ENCODE data around the gene GRM8. TPM values are rescaled to one million over a fixed set of nuclear protein-coding genes. Genes with fewer than 3 reads are reported as not detected.

GRM8 gene
- 1 to 10 TPM in 1 of 6 donors, under 1 TPM in 5; 0.41 to 1.2 (median 0.90) TPM for total RNA-seq
- under 1 TPM; 0.11 to 0.89 TPM for polyA plus RNA-seq

- ATAC-seq, result peak; percentile 62 to 70 (median 68)
- no peaks in the 10 kb centered on the region for H3K9me3 ChIP-seq
- intact Hi-C loops (cut with DNase I), result loop anchor here in 1 of 3 donors (10.0 kb wide), 1 partner anchor 448 kb away; no protein-coding TSS in a partner anchor
- H3K36me3 ChIP-seq, result no peaks in the 10 kb centered on the region
- peaks cover 0 to 5% (median 5%) of the 10 kb centered on the region in 3 donors for H3K4me1 ChIP-seq
- H3K27ac ChIP-seq, result peak within 1 kb of the TSS in 2 of 4 donors; percentile 9 to 26
- peak within 1 kb of the TSS; percentile 46 to 66 (median 52) for H3K4me3 ChIP-seq
- no peak for TF ChIP-seq CTCF (IDR thresholded peaks at IDR 0.05)
- FAIRE-seq, result no peak
- peak; percentile 16 to 81 (median 44) for DNase-seq
- H3K27me3 ChIP-seq, result no peaks in the 10 kb centered on the region
- WGBS, 2 donors, result 0% methylated on average over 51 to 62 of the region's 62 CpGs
These were observed at the start of gene GRM8 for GRCh38 chr7:127252778-127253280. TSS of gene GRM8 (minus strand) at chr7:127252941.

- TF ChIP-seq CTCF (IDR thresholded peaks at IDR 0.05), result no peak
- intact Hi-C loops (cut with DNase I), result no loop called here
- H3K4me1 ChIP-seq, result no peaks in the 10 kb centered on the region
- no peaks in the 10 kb centered on the region for H3K36me3 ChIP-seq
- H3K4me3 ChIP-seq, result no peak overlapping the region
- WGBS, 2 donors, result 86 to 88% methylated on average over 1 of the region's 1 CpG
- DNase-seq (no peak), ATAC-seq (no peak), FAIRE-seq (no peak)
- H3K9me3 ChIP-seq, result no peaks in the 10 kb centered on the region
- no peak overlapping the region for H3K27ac ChIP-seq
- H3K27me3 ChIP-seq, result no peaks in the 10 kb centered on the region
These were observed 38.1 kb upstream of the GRM8 start for GRCh38 chr7:127290801-127291361.

GRCh38 chr7:127290116-127290655 lies 37.4 kb upstream of the GRM8 start:
- no peak for FAIRE-seq
- no peaks in the 10 kb centered on the region for H3K27me3 ChIP-seq
- no peak overlapping the region for H3K27ac ChIP-seq
- no peak overlapping the region for H3K4me3 ChIP-seq
- intact Hi-C loops (cut with DNase I), result no loop called here
- H3K36me3 ChIP-seq, result no peaks in the 10 kb centered on the region
- DNase-seq, result no peak
- no peak for ATAC-seq
- no peak for TF ChIP-seq CTCF (IDR thresholded peaks at IDR 0.05)
- WGBS, 2 donors, result 82 to 92% methylated on average over 5 of the region's 5 CpGs
- H3K4me1 ChIP-seq, result no peaks in the 10 kb centered on the region
- no peaks in the 10 kb centered on the region for H3K9me3 ChIP-seq

GRCh38 chr7:127287133-127287532 lies 34.4 kb upstream of the GRM8 start:
- Histone ChIP-seq H3K27me3 (no peaks in the 10 kb centered on the region), H3K36me3 (no peaks in the 10 kb centered on the region), H3K27ac (no peak overlapping the region), H3K9me3 (no peaks in the 10 kb centered on the region), H3K4me3 (no peak overlapping the region), H3K4me1 (no peaks in the 10 kb centered on the region)
- no peak for TF ChIP-seq CTCF (IDR thresholded peaks at IDR 0.05)
- no peak for DNase-seq
- FAIRE-seq, result no peak
- intact Hi-C loops (cut with DNase I), result no loop called here
- ATAC-seq, result no peak
- WGBS, 2 donors, result 73 to 74% methylated on average over 6 of the region's 6 CpGs

- intact Hi-C loops (cut with DNase I), result no loop called here
These were observed 17.4 kb upstream of the GRM8 start for GRCh38 chr7:127270093-127270492.

More at GRCh38 chr7:127270093-127270492, 17.4 kb upstream of the GRM8 start:
- no peak overlapping the region for H3K4me3 ChIP-seq
- 87 to 93% methylated on average over 1 of the region's 1 CpG for WGBS, 2 donors
- no peaks in the 10 kb centered on the region for H3K27me3 ChIP-seq
- no peaks in the 10 kb centered on the region for H3K9me3 ChIP-seq
- no peak for TF ChIP-seq CTCF (IDR thresholded peaks at IDR 0.05)
- H3K4me1 ChIP-seq, result no peaks in the 10 kb centered on the region
- FAIRE-seq (no peak), ATAC-seq (no peak), DNase-seq (no peak)
- H3K27ac ChIP-seq, result no peak overlapping the region
- no peaks in the 10 kb centered on the region for H3K36me3 ChIP-seq
